Neural progenitor cell (in vitro differentiated cells): ENCODE data around the gene GDF7.

ENCODE experiments used
- CTCF ChIP-seq: fragments of 200-600 bp; sonication (generic); IDR thresholded peaks from 2 replicates; pipeline ENCODE4 v1.5.1; 2017; ENCODE audit warnings: antibody characterized with exemption, mild to moderate bottlenecking
- EZH2 ChIP-seq: fragments of 200-600 bp; sonication (generic); IDR thresholded peaks from 2 replicates; pipeline ENCODE4 v1.6.1; 2017; ENCODE audit warnings: antibody characterized with exemption, mild to moderate bottlenecking, moderate library complexity

- no peak for TF ChIP-seq CTCF
- TF ChIP-seq EZH2: no peak
Observed at GRCh38 chr2:20698916-20699613, 32.1 kb downstream of the GDF7 start.
